K562 (cell line): ENCODE data around the gene INO80E. TPM values are rescaled to one million over a fixed set of nuclear protein-coding genes. Genes with fewer than 3 reads are reported as not detected.

ENCODE experiments used
- BRF2 ChIP-seq: IDR thresholded peaks from 3 replicates; pipeline ENCODE4 v1.6.1; 2011; ENCODE audit warnings: borderline replicate concordance, mild to moderate bottlenecking; ENCODE audit not compliant: insufficient read length, insufficient read depth
- CCAR2 ChIP-seq: fragments of 200-400 bp; formaldehyde crosslinking; IDR thresholded peaks from 2 replicates; pipeline ENCODE4 v1.6.1; 2017; ENCODE audit warnings: mild to moderate bottlenecking, low read depth, low read length
- ERF ChIP-seq: fragments of 450-650 bp; formaldehyde crosslinking; IDR thresholded peaks from 2 replicates; pipeline ENCODE4 v1.4.0; 2020; ENCODE audit warnings: mild to moderate bottlenecking, mixed read lengths
- ETV1 ChIP-seq: fragments of 450-650 bp; conservative IDR thresholded peaks from 2 replicates; pipeline ENCODE4 v1.6.1; 2016; ENCODE audit warnings: missing genetic modification characterization, control low read depth, low read depth, missing compliant biosample characterization
- FOSL1 ChIP-seq: fragments of 200-800 bp; sonication (Bioruptor generic); conservative IDR thresholded peaks from 2 replicates; pipeline ENCODE4 v1.6.1; 2016; ENCODE audit warnings: missing genetic modification characterization, missing compliant biosample characterization
- NFE2 ChIP-seq: IDR thresholded peaks from 2 replicates; pipeline ENCODE4 v1.6.1; 2014; ENCODE audit warnings: antibody characterized with exemption, low read depth
- POLR2B ChIP-seq: fragments of 450-650 bp; IDR thresholded peaks from 2 replicates; pipeline ENCODE4 v1.6.1; 2018; ENCODE audit warnings: low read depth; ENCODE audit not compliant: partially characterized antibody
- PTTG1 ChIP-seq: fragments of 450-650 bp; IDR thresholded peaks from 2 replicates; pipeline ENCODE4 v1.6.1; 2016; ENCODE audit warnings: low read depth, mild to moderate bottlenecking, missing genetic modification characterization, missing compliant biosample characterization
- SIN3A ChIP-seq, 2 experiments: fragments of 150-350 bp in 1 of 2; IDR thresholded peaks; 2 replicates each; pipeline ENCODE4 v1.6.1; 2011 to 2016; ENCODE audit warnings: borderline replicate concordance in 2 of 2, low read depth in 2 of 2, low read length in 2 of 2, mild to moderate bottlenecking in 2 of 2, moderate library complexity in 2 of 2; ENCODE audit not compliant: control insufficient read depth in 1 of 2
- SIX5 ChIP-seq, 2 experiments: IDR thresholded peaks; 2 replicates each; pipeline ENCODE4 v1.6.1; 2011; ENCODE audit warnings: low read length in 2 of 2, borderline replicate concordance in 1 of 2, low read depth in 1 of 2, mild to moderate bottlenecking in 1 of 2, moderate library complexity in 1 of 2; ENCODE audit not compliant: insufficient read depth in 1 of 2
- THRAP3 ChIP-seq: fragments of 450-650 bp; IDR thresholded peaks from 2 replicates; pipeline ENCODE4 v1.6.1; 2016; ENCODE audit warnings: mild to moderate bottlenecking, inconsistent platforms, borderline replicate concordance
- TSC22D4 ChIP-seq: fragments of 450-650 bp; IDR thresholded peaks from 2 replicates; pipeline ENCODE4 v1.6.1; 2016; ENCODE audit warnings: missing genetic modification characterization, missing biosample characterization, control low read depth
- ZC3H8 ChIP-seq: fragments of 450-650 bp; IDR thresholded peaks from 2 replicates; pipeline ENCODE4 v1.6.1; 2017
- ZNF24 ChIP-seq: fragments of 450-650 bp; IDR thresholded peaks from 2 replicates; pipeline ENCODE4 v1.6.1; 2016
- ZNF277 ChIP-seq: fragments of 250-450 bp; sonication (Bioruptor Pico); IDR thresholded peaks from 2 replicates; pipeline ENCODE4 v1.8.0; 2022; ENCODE audit warnings: inconsistent platforms, mild to moderate bottlenecking, moderate library complexity, borderline replicate concordance
- ZNF785 ChIP-seq: fragments of 250-450 bp; sonication (Bioruptor Pico); IDR thresholded peaks from 2 replicates; pipeline ENCODE4 v1.4.0; 2020; ENCODE audit warnings: mild to moderate bottlenecking
- polyA plus RNA-seq, 8 experiments: library from polyadenylated mRNA; depleted of rRNA in 4 of 8; stranded (reverse) in 5 of 8; unstranded in 3 of 8; fragments of >200 nt; fragmentation: Nextera tagmentation in 2 of 8; fragmentation: Illumina TruSeq in 1 of 8; extraction: Ambion mirVana in 2 of 8; extraction: Trizol in 1 of 8; gene quantifications; 2 replicates each; pipeline versions ENCODE4 v1.2.1 to v1.2.3, GENCODE V29; 2011 to 2014; ENCODE audit warnings: inconsistent platforms in 1 of 8, missing spikeins in 1 of 8
- total RNA-seq, 7 experiments: library from RNA; depleted of rRNA in 6 of 7; stranded (reverse); fragments of >200 nt in 6 of 7; fragmentation: Illumina TruSeq in 2 of 7; extraction: Trizol in 2 of 7; gene quantifications; 2 replicates each; pipeline versions ENCODE4 v1.2.1 to v1.2.3, GENCODE V29; 2011 to 2021; ENCODE audit warnings: low replicate concordance in 1 of 7

The INO80E gene
- total and polyA plus RNA-seq, 9 of the 15 experiments (the other 6 are each of a cell fraction or from before 2014, with no cell fraction given), result 0.31 to 102 (median 49.3) TPM

- TF ChIP-seq BRF2, result no peak
- TF ChIP-seq SIX5 (IDR thresholded peaks at IDR 0.05; ENCODE audit: borderline replicate concordance in 1 of 2, insufficient read depth in 1 of 2, low read depth in 1 of 2, low read length in 2 of 2), result 0 out of 4 replicates have a peak, but pooled peaks of 1 of the 2 experiments have one; percentile 23
- no peak for TF ChIP-seq CCAR2
- no peak for TF ChIP-seq THRAP3
- TF ChIP-seq ZC3H8, result no peak
- no peak for TF ChIP-seq ZNF785
- TF ChIP-seq SIN3A (IDR thresholded peaks at IDR 0.05; ENCODE audit: borderline replicate concordance in 2 of 2, control insufficient read depth in 1 of 2, low read depth in 2 of 2, low read length in 2 of 2), result peak; percentile 80 to 94; a peak in 1 of 4 replicates
- no peak for TF ChIP-seq POLR2B
- 0 out of 2 replicates have a peak, but pooled peaks have one; percentile 15 for TF ChIP-seq NFE2
- 0 out of 2 replicates have a peak, but pooled peaks have one; percentile 24 for TF ChIP-seq ETV1 (tag)
- no peak for TF ChIP-seq PTTG1
- no peak for TF ChIP-seq ERF (CRISPR knock-in tag)
- TF ChIP-seq ZNF277 (CRISPR knock-in tag), result no peak
- no peak for TF ChIP-seq TSC22D4 (tag)
- TF ChIP-seq ZNF24, result peak; percentile 46; the same call in 1 of the 2 replicates
- no peak for TF ChIP-seq FOSL1 (tag)
These were observed 56.8 kb downstream of the INO80E start (continued) for GRCh38 chr16:30052671-30053372.
